ENCODE results near the gene YARS1.

The YARS1 gene

DNA sequence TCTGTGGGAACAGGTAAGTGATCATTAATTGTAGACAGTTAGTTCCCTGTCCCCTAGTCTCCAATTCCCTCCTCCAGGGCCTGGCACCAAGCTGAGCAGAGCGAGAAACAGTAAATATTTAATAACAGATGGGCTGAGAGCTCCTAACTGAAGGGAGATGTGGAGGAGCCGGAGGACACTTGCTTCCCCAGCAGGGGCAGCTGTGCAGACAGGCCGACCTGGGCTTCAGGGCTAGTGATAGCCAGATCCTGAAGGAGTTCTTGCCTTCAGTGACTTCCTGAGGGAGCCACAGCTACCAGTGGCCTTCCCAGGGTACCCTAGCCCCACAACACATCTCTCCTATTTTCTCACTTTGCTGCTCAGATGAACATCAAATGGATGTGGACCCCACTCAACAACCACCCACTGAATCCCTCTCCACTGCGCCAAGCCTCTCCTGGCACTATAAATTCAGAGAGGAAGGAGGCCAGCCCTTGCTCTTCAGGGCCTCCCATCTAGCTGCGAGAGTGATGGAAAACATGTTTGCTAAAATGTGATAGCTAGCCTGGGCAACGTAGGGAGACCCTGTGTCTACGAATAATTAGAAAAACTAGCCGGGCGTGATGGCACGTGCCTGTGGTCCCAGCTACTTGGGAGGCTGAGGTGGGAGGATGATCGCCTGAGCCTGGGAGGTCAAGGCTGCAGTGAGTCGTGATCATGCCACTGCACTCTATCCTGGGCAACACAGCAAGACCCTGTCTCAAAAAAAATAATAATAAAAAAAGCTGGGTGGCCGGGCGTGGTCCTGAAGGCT lies 87.7 kb downstream of the YARS1 start:
- ATAC-seq (no peak), DNase-seq (ENCODE audit: low spot score in 2 of 2) (no peak)
- Mint-ChIP-seq H3K27ac (no peak overlapping the region), H3K36me3 (no peaks in the 10 kb centered on the region), H3K4me1 (peaks cover 29% of the 10 kb centered on the region), H3K9me3 (no peaks in the 10 kb centered on the region), H3K4me3 (no peak overlapping the region)

DNA sequence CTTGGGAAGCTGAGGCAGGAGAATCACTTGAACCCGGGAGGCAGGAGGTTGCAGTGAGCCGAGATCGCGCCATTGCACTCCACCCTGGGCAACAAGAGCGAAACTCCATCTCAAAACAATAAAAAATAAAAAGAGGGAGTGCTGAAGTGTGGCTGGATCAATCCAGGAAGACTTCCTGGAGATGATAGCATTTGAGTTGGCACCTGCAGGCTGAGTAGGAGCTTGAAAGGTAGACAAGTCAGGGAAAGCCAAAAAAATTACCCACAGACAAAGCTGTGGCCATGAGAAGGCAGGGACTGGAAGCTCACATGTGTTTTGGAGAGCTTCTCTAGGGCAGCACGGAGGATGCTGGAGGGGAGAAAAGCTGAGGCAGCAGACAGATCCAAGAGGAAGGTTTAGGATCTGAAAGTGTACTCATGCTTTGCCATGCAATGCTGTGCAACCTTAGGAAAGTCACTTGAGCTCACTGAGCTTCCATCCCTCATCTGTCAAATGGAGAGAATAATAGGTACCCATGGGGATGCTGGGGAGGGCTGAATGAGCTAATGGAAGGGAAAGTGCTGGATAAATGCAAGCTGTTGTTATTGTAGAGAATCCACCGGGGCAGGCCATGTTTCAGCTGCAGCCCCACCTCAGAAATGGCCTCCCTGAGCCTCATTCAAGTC lies 88.6 kb downstream of the YARS1 start:
- ATAC-seq (no peak), DNase-seq (ENCODE audit: low spot score in 2 of 2) (no peak)
- no peak overlapping the region for H3K4me3 Mint-ChIP-seq
- no peaks in the 10 kb centered on the region for H3K36me3 Mint-ChIP-seq
- H3K9me3 Mint-ChIP-seq, result no peaks in the 10 kb centered on the region
- no peak overlapping the region for H3K27ac Mint-ChIP-seq
- peaks cover 24% of the 10 kb centered on the region for H3K4me1 Mint-ChIP-seq

DNA sequence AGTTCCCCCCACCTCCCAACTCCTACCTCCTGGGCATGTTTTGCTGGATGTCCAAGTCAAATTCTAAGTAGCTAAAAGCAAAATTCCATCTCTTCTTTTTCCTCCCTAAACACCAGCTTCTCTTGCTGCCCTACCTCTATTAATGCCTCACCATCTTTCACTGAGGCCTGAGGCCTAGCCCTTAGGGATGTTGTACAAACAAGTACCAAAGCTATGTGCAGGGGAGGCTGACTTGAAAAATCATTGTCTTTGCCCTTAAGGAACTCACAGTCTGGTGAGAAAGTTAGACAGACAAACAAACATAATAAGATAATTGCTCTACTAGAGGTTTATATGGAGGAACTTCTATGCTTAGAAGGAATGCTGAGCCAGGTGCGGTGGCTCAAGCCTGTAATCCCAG lies 89.3 kb downstream of the YARS1 start:
- Mint-ChIP-seq H3K9me3 (no peaks in the 10 kb centered on the region), H3K36me3 (no peaks in the 10 kb centered on the region), H3K4me3 (no peak overlapping the region), H3K4me1 (peaks cover 24% of the 10 kb centered on the region), H3K27ac (no peak overlapping the region)
- no peak for ATAC-seq
- DNase-seq (ENCODE audit: low spot score in 2 of 2), result no peak

DNA sequence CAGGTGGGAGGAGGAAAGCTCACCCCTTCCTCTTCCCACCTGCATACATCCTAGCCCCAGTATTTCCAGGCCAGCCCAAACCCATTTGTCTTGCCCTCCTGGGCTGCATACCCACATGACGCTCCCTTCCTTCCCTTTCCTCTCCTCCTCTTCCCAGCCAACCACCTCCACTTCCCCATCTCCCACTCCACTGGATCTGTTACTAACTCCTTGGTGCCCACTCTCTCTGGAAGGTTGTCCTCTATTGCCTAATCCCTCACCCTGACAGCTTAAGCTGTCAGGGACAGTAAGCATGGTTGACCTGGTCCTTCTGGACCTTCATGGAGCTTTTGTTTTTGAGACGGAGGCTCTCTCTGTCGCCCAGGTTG lies 91.6 kb downstream of the YARS1 start:
- no peak for ATAC-seq
- Mint-ChIP-seq H3K4me1 (peaks cover 13% of the 10 kb centered on the region), H3K27ac (peak overlapping the region; percentile 56), H3K36me3 (no peaks in the 10 kb centered on the region), H3K4me3 (no peak overlapping the region), H3K9me3 (no peaks in the 10 kb centered on the region)
- no peak for DNase-seq (ENCODE audit: low spot score in 2 of 2)
